ENCODE measurements around the gene CDC20B.

Gene CDC20B

GRCh38 chr5:55149308-55149795 lies 23.6 kb downstream of the CDC20B start:
- ChIA-PET POLR2A (no interaction called here), CTCF (interaction anchor here (1.5 to 3.2 kb wide), 2 partner anchors 11 to 244 kb away, joined by 4 to 16 read pairs; partner anchors contain the start of gene GPX8)
- no peaks in the 10 kb centered on the region for H3K4me1 ChIP-seq (ENCODE audit: control insufficient read depth, insufficient read depth, low read length)
- no peaks in the 10 kb centered on the region for H3K9me3 ChIP-seq (ENCODE audit: control insufficient read depth, insufficient read depth, low read depth, low read length)
- H3K27ac ChIP-seq (ENCODE audit: extremely low read depth, low read depth, low read length): no peak overlapping the region
- H3K4me3 ChIP-seq (ENCODE audit: low read depth, low read length): no peak overlapping the region
- TF ChIP-seq ZSCAN23 (tag by site-specific recombination; IDR thresholded peaks at IDR 0.05) (no peak), PATZ1 (tag by site-specific recombination; IDR thresholded peaks at IDR 0.05) (no peak), ZNF140 (tag by site-specific recombination; IDR thresholded peaks at IDR 0.05) (no peak), ZNF670 (tag by site-specific recombination; IDR thresholded peaks at IDR 0.05; ENCODE audit: low read depth) (no peak), CTCF (tag by site-specific recombination; IDR thresholded peaks at IDR 0.05) (no peak), ZNF530 (tag by site-specific recombination; IDR thresholded peaks at IDR 0.05; ENCODE audit: low read depth) (no peak), ZNF514 (tag by site-specific recombination; IDR thresholded peaks at IDR 0.05) (no peak), ZNF473 (tag by site-specific recombination; IDR thresholded peaks at IDR 0.05) (no peak), ZBTB7A (tag by site-specific recombination; IDR thresholded peaks at IDR 0.05; ENCODE audit: low read depth) (no peak), ZSCAN4 (tag by site-specific recombination; IDR thresholded peaks at IDR 0.05) (no peak), ZBTB20 (tag by site-specific recombination; IDR thresholded peaks at IDR 0.05) (no peak), PRDM1 (tag by site-specific recombination; IDR thresholded peaks at IDR 0.05) (no peak), BCL6B (tag by site-specific recombination; IDR thresholded peaks at IDR 0.05) (no peak), ZNF707 (tag by site-specific recombination; IDR thresholded peaks at IDR 0.05) (no peak), BCL11B (tag by site-specific recombination; IDR thresholded peaks at IDR 0.05; ENCODE audit: low read depth) (no peak), ZNF510 (tag by site-specific recombination; IDR thresholded peaks at IDR 0.05; ENCODE audit: insufficient replicate concordance) (no peak)
- TF ChIP-seq, protein P1, sequence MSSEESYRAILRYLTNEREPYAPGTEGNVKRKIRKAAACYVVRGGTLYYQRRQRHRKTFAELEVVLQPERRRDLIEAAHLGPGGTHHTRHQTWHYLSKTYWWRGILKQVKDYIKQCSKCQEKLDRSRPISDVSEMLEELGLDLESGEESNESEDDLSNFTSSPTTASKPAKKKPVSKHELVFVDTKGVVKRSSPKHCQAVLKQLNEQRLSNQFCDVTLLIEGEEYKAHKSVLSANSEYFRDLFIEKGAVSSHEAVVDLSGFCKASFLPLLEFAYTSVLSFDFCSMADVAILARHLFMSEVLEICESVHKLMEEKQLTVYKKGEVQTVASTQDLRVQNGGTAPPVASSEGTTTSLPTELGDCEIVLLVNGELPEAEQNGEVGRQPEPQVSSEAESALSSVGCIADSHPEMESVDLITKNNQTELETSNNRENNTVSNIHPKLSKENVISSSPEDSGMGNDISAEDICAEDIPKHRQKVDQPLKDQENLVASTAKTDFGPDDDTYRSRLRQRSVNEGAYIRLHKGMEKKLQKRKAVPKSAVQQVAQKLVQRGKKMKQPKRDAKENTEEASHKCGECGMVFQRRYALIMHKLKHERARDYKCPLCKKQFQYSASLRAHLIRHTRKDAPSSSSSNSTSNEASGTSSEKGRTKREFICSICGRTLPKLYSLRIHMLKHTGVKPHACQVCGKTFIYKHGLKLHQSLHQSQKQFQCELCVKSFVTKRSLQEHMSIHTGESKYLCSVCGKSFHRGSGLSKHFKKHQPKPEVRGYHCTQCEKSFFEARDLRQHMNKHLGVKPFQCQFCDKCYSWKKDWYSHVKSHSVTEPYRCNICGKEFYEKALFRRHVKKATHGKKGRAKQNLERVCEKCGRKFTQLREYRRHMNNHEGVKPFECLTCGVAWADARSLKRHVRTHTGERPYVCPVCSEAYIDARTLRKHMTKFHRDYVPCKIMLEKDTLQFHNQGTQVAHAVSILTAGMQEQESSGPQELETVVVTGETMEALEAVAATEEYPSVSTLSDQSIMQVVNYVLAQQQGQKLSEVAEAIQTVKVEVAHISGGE (tag by site-specific recombination; conservative IDR thresholded peaks at IDR 0.05; ENCODE audit: low read depth): no peak
- H3K36me3 ChIP-seq (ENCODE audit: control insufficient read depth in 2 of 2, insufficient read depth in 1 of 2, low read length in 2 of 2): no peaks in the 10 kb centered on the region
